ENCODE results near the gene COMP.
"Not testable (repeated sequence)": the region's sequence is repeated elsewhere in the genome, so short reads cannot be mapped to it uniquely, and the experiment has no call there.

Gene COMP

DNA sequence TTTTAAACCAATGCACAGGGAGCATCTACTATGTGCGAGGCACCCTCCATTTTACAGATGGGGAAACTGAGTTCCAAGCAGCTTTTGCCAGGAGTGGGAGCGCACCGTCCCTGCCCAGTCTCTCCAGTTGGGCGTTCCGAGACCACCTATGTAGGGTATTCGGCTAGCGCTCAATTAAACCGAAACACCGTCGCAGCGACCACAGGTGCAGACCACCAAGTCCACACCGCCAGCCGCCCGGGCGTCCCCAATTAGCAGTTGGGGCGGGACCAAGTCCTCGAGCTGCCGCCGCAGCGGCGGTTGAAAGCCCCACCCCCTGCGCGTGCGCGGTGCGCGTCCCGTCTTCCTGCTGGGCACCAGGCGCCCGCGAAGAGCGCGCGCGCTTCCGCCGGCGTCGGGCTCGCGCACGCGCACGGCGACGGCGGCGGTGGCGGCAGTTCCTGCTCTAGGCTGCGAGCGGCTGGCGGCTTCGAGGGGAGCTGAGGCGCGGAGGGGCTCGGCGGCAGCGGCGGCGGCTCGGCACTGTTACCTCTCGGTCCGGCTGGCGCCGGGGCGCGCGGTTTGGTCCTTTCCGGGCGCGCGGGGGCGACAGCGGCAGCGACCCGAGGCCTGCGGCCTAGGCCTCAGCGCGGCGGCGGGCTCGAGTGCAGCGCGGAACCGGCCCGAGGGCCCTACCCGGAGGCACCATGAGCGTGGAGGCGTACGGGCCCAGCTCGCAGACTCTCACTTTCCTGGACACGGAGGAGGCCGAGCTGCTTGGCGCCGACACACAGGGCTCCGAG, 40.6 kb upstream of the COMP start, which contains the start of gene UPF1:
Gene UPF1, plus strand, starts transcription at position 436 of the 782 bp plus-strand sequence. Its CDS starts 251 bp downstream, at position 687.
- peaks cover 34% of the 10 kb centered on the region for H3K36me3 ChIP-seq (replicated peaks; ENCODE audit: low read depth, low read length)
- peak within 1 kb of the TSS; percentile 91 for H3K4me2 ChIP-seq (ENCODE audit: low read length)
- H2AFZ ChIP-seq (ENCODE audit: low read depth, low read length): peak within 1 kb of the TSS; percentile 100
- peak within 1 kb of the TSS; percentile 64 for H3K27ac ChIP-seq (ENCODE audit: low read length)
- peaks cover 44% of the 10 kb centered on the region for H4K20me1 ChIP-seq (ENCODE audit: insufficient read depth, low read length)
- peaks cover 49% of the 10 kb centered on the region for H3K79me2 ChIP-seq (ENCODE audit: low read length)
- peak within 1 kb of the TSS; percentile 93 for H3K4me3 ChIP-seq (ENCODE audit: low read length)
- H3K9ac ChIP-seq (ENCODE audit: low read length): peak within 1 kb of the TSS; percentile 91
- H3K4me1 ChIP-seq (ENCODE audit: low read length): peaks cover 15% of the 10 kb centered on the region
- H3K27me3 ChIP-seq (ENCODE audit: low read depth, low read length): no peaks in the 10 kb centered on the region; the same call in 1 of the 2 replicates
- TF ChIP-seq CTCF (IDR thresholded peaks at IDR 0.05; ENCODE audit: low read depth, low read length) (0 out of 2 replicates have a peak, but pooled peaks have one; percentile 7), EZH2phosphoT487 (IDR thresholded peaks at IDR 0.05; ENCODE audit: low read depth) (no peak)
- H3K9me3 ChIP-seq (ENCODE audit: insufficient read depth, low read length): peaks cover 8% of the 10 kb centered on the region; the same call in 1 of the 2 replicates

DNA sequence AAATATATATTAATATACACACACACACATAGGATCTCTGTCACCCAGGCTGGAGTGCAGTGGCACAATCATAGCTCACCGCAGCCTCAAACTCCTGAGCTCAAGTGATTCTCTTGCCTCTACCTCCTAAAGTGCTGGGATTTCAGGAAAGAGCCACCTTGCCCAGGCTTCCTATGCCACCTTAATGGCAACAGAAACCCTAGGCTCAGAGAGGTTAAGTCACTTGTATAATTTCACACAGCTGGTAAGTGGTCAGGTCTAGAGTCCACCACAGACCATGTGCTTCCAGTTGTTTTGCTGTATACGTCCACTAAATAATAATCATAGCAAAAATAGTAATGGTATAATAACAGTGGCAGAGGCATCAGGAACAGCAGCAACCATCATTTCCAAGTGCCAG, 39.4 kb upstream of the COMP start:
- peaks cover 24% of the 10 kb centered on the region for H3K36me3 ChIP-seq (replicated peaks; ENCODE audit: low read depth, low read length)
- H3K9me3 ChIP-seq (ENCODE audit: insufficient read depth, low read length): peaks cover 8% of the 10 kb centered on the region; the same call in 1 of the 2 replicates
- no peak overlapping the region for H2AFZ ChIP-seq (ENCODE audit: low read depth, low read length)
- H3K27me3 ChIP-seq (ENCODE audit: low read depth, low read length): no peaks in the 10 kb centered on the region; the same call in 1 of the 2 replicates
- TF ChIP-seq CTCF (IDR thresholded peaks at IDR 0.05; ENCODE audit: low read depth, low read length) (no peak), EZH2phosphoT487 (IDR thresholded peaks at IDR 0.05; ENCODE audit: low read depth) (no peak)
- H3K79me2 ChIP-seq (ENCODE audit: low read length): peaks cover 37% of the 10 kb centered on the region
- H4K20me1 ChIP-seq (ENCODE audit: insufficient read depth, low read length): peaks cover 32% of the 10 kb centered on the region
- H3K27ac ChIP-seq (ENCODE audit: low read length): no peak overlapping the region
- no peak overlapping the region for H3K9ac ChIP-seq (ENCODE audit: low read length)
- peaks cover 15% of the 10 kb centered on the region for H3K4me1 ChIP-seq (ENCODE audit: low read length)
- no peak overlapping the region for H3K4me2 ChIP-seq (ENCODE audit: low read length)
- H3K4me3 ChIP-seq (ENCODE audit: low read length): no peak overlapping the region

- Histone ChIP-seq H3K27me3 (ENCODE audit: low read depth, low read length) (no peaks in the 10 kb centered on the region; the same call in 1 of the 2 replicates), H3K9ac (ENCODE audit: low read length) (no peak overlapping the region), H4K20me1 (ENCODE audit: insufficient read depth, low read length) (peaks cover 15% of the 10 kb centered on the region), H3K36me3 (replicated peaks; ENCODE audit: low read depth, low read length) (peaks cover 8% of the 10 kb centered on the region), H3K4me3 (ENCODE audit: low read length) (no peak overlapping the region), H3K27ac (ENCODE audit: low read length) (no peak overlapping the region), H3K79me2 (ENCODE audit: low read length) (peaks cover 20% of the 10 kb centered on the region), H3K9me3 (ENCODE audit: insufficient read depth, low read length) (peaks cover 8% of the 10 kb centered on the region; the same call in 1 of the 2 replicates), H2AFZ (ENCODE audit: low read depth, low read length) (no peak overlapping the region), H3K4me2 (ENCODE audit: low read length) (no peak overlapping the region), H3K4me1 (ENCODE audit: low read length) (peaks cover 6% of the 10 kb centered on the region)
- TF ChIP-seq EZH2phosphoT487 (IDR thresholded peaks at IDR 0.05; ENCODE audit: low read depth) (no peak), CTCF (IDR thresholded peaks at IDR 0.05; ENCODE audit: low read depth, low read length) (no peak)
Observed at GRCh38 chr19:18828786-18829185, 37.7 kb upstream of the COMP start.

GRCh38 chr19:18817574-18817973, 26.5 kb upstream of the COMP start:
- Histone ChIP-seq H4K20me1 (ENCODE audit: insufficient read depth, low read length) (no peaks in the 10 kb centered on the region), H3K27me3 (ENCODE audit: low read depth, low read length) (no peaks in the 10 kb centered on the region), H3K79me2 (ENCODE audit: low read length) (no peaks in the 10 kb centered on the region), H3K4me1 (ENCODE audit: low read length) (no peaks in the 10 kb centered on the region), H3K9me3 (ENCODE audit: insufficient read depth, low read length) (no peaks in the 10 kb centered on the region), H3K27ac (ENCODE audit: low read length) (no peak overlapping the region), H3K36me3 (replicated peaks; ENCODE audit: low read depth, low read length) (no peaks in the 10 kb centered on the region), H2AFZ (ENCODE audit: low read depth, low read length) (no peak overlapping the region), H3K4me3 (ENCODE audit: low read length) (no peak overlapping the region), H3K4me2 (ENCODE audit: low read length) (no peak overlapping the region), H3K9ac (ENCODE audit: low read length) (no peak overlapping the region)
- TF ChIP-seq EZH2phosphoT487 (IDR thresholded peaks at IDR 0.05; ENCODE audit: low read depth) (no peak), CTCF (IDR thresholded peaks at IDR 0.05; ENCODE audit: low read depth, low read length) (no peak)

- H2AFZ ChIP-seq (ENCODE audit: low read depth, low read length); H3K9ac ChIP-seq (ENCODE audit: low read length); H3K27ac ChIP-seq (ENCODE audit: low read length); H3K4me2 ChIP-seq (ENCODE audit: low read length); H3K79me2 ChIP-seq (ENCODE audit: low read length); H4K20me1 ChIP-seq (ENCODE audit: insufficient read depth, low read length); H3K4me1 ChIP-seq (ENCODE audit: low read length); H3K36me3 ChIP-seq (replicated peaks; ENCODE audit: low read depth, low read length); H3K27me3 ChIP-seq (ENCODE audit: low read depth, low read length); H3K9me3 ChIP-seq (ENCODE audit: insufficient read depth, low read length); H3K4me3 ChIP-seq (ENCODE audit: low read length): not testable (repeated sequence)
Observed at GRCh38 chr19:18816645-18817044, 25.5 kb upstream of the COMP start.
